HepG2 (cell line): Measurements from ENCODE around the gene NNMT. TPM values are rescaled to one million over a fixed set of nuclear protein-coding genes. Genes with fewer than 3 reads are reported as not detected.

ENCODE experiments used
- CREB1 ChIP-seq, 2 experiments: fragments of 450-650 bp in 1 of 2; IDR thresholded peaks; 2 replicates each; pipeline ENCODE4 v1.6.1; 2016 to 2017; ENCODE audit warnings: control low read depth in 1 of 2, mild to moderate bottlenecking in 1 of 2, missing compliant biosample characterization in 1 of 2, missing genetic modification characterization in 1 of 2
- FOXM1 ChIP-seq: sonication (generic); formaldehyde crosslinking; IDR thresholded peaks from 2 replicates; pipeline ENCODE4 v1.5.0; 2020; ENCODE audit warnings: missing genetic modification reagents
- HDAC1 ChIP-seq: sonication (generic); formaldehyde crosslinking; IDR thresholded peaks from 2 replicates; pipeline ENCODE4 v1.5.1; 2020; ENCODE audit warnings: mild to moderate bottlenecking, missing genetic modification reagents
- KDM2A ChIP-seq: sonication (generic); formaldehyde crosslinking; IDR thresholded peaks from 2 replicates; pipeline ENCODE4 v1.4.0; 2020; ENCODE audit warnings: low read depth, missing genetic modification reagents, borderline replicate concordance
- KLF11 ChIP-seq: IDR thresholded peaks from 2 replicates; pipeline ENCODE4 v1.6.1; 2016; ENCODE audit warnings: missing compliant biosample characterization
- LBX2 ChIP-seq: sonication (generic); formaldehyde crosslinking; IDR thresholded peaks from 2 replicates; pipeline ENCODE4 v1.5.0; 2020; ENCODE audit warnings: missing genetic modification reagents, mild to moderate bottlenecking, borderline replicate concordance
- NCOA5 ChIP-seq: sonication (generic); formaldehyde crosslinking; IDR thresholded peaks from 2 replicates; pipeline ENCODE4 v1.4.0; 2020; ENCODE audit warnings: missing genetic modification reagents
- NRL ChIP-seq: sonication (generic); formaldehyde crosslinking; IDR thresholded peaks from 2 replicates; pipeline ENCODE4 v1.5.0; 2020; ENCODE audit warnings: missing genetic modification reagents, mild to moderate bottlenecking, moderate library complexity, borderline replicate concordance
- SMC3 ChIP-seq: IDR thresholded peaks from 2 replicates; pipeline ENCODE4 v1.6.1; 2011; ENCODE audit warnings: low read length, improper control_type of control experiment
- SP1 ChIP-seq, 2 experiments: fragments of 450-650 bp in 1 of 2; sonication (generic) in 1 of 2; formaldehyde crosslinking in 1 of 2; IDR thresholded peaks; 2 replicates each; pipeline versions ENCODE4 v1.4.0 to v1.6.1; 2016 to 2020; ENCODE audit warnings: missing genetic modification reagents in 1 of 2
- SRF ChIP-seq: IDR thresholded peaks from 2 replicates; pipeline ENCODE4 v1.6.1; 2011; ENCODE audit warnings: mild to moderate bottlenecking, low read depth, low read length, moderate library complexity
- SRSF9 ChIP-seq: fragments of 200-400 bp; formaldehyde crosslinking; IDR thresholded peaks from 2 replicates; pipeline ENCODE4 v1.6.1; 2018; ENCODE audit warnings: borderline replicate concordance, mild to moderate bottlenecking, low read depth, low read length; ENCODE audit not compliant: insufficient read depth, poor library complexity, severe bottlenecking
- TBX2 ChIP-seq: sonication (generic); formaldehyde crosslinking; IDR thresholded peaks from 2 replicates; pipeline ENCODE4 v1.5.0; 2020; ENCODE audit warnings: missing genetic modification reagents, mild to moderate bottlenecking, borderline replicate concordance
- TCF7 ChIP-seq: sonication (generic); IDR thresholded peaks from 2 replicates; pipeline ENCODE4 v1.6.1; 2016; ENCODE audit warnings: antibody characterized with exemption, low read depth
- ZBTB38 ChIP-seq: sonication (generic); formaldehyde crosslinking; IDR thresholded peaks from 2 replicates; pipeline ENCODE4 v1.5.1; 2020; ENCODE audit warnings: mild to moderate bottlenecking, missing genetic modification reagents
- ZBTB7A ChIP-seq: sonication (generic); formaldehyde crosslinking; IDR thresholded peaks from 2 replicates; pipeline ENCODE4 v1.8.0; 2022; ENCODE audit warnings: mild to moderate bottlenecking, missing genetic modification reagents
- ZFP90 ChIP-seq: sonication (generic); formaldehyde crosslinking; IDR thresholded peaks from 2 replicates; pipeline ENCODE4 v1.8.0; 2022; ENCODE audit warnings: missing genetic modification reagents, mild to moderate bottlenecking, inconsistent platforms, borderline replicate concordance
- ZNF232 ChIP-seq: sonication (generic); formaldehyde crosslinking; IDR thresholded peaks from 2 replicates; pipeline ENCODE4 v1.4.0; 2020; ENCODE audit warnings: missing genetic modification reagents, borderline replicate concordance
- ZNF24 ChIP-seq: fragments of 450-650 bp; IDR thresholded peaks from 2 replicates; pipeline ENCODE4 v1.6.1; 2017; ENCODE audit warnings: antibody characterized with exemption, mild to moderate bottlenecking
- ZNF260 ChIP-seq: sonication (generic); formaldehyde crosslinking; IDR thresholded peaks from 2 replicates; pipeline ENCODE4 v1.4.0; 2020; ENCODE audit warnings: missing genetic modification reagents, low read depth, mild to moderate bottlenecking, borderline replicate concordance
- ZNF3 ChIP-seq: IDR thresholded peaks from 2 replicates; pipeline ENCODE4 v1.7.0; 2017; ENCODE audit warnings: inconsistent platforms
- ZNF343 ChIP-seq: sonication (generic); formaldehyde crosslinking; IDR thresholded peaks from 2 replicates; pipeline ENCODE4 v1.4.0; 2020; ENCODE audit warnings: mild to moderate bottlenecking, missing genetic modification reagents
- ZNF350 ChIP-seq: sonication (generic); formaldehyde crosslinking; IDR thresholded peaks from 2 replicates; pipeline ENCODE4 v1.4.0; 2020; ENCODE audit warnings: mild to moderate bottlenecking, low read depth, missing genetic modification reagents, borderline replicate concordance
- ZNF468 ChIP-seq: sonication (generic); formaldehyde crosslinking; IDR thresholded peaks from 2 replicates; pipeline ENCODE4 v1.8.0; 2022; ENCODE audit warnings: mild to moderate bottlenecking, moderate library complexity, missing genetic modification reagents
- ZNF563 ChIP-seq: sonication (generic); formaldehyde crosslinking; IDR thresholded peaks from 2 replicates; pipeline ENCODE4 v1.8.0; 2022; ENCODE audit warnings: mild to moderate bottlenecking, moderate library complexity, missing genetic modification reagents
- ZNF777 ChIP-seq: sonication (generic); formaldehyde crosslinking; IDR thresholded peaks from 2 replicates; pipeline ENCODE4 v1.4.0; 2020; ENCODE audit warnings: missing genetic modification reagents
- ZNF83 ChIP-seq: sonication (generic); formaldehyde crosslinking; IDR thresholded peaks from 2 replicates; pipeline ENCODE4 v1.4.0; 2020; ENCODE audit warnings: missing genetic modification reagents, mild to moderate bottlenecking, borderline replicate concordance
- ZNF883 ChIP-seq: sonication (generic); formaldehyde crosslinking; IDR thresholded peaks from 2 replicates; pipeline ENCODE4 v1.5.1; 2020; ENCODE audit warnings: mild to moderate bottlenecking, missing genetic modification reagents; ENCODE audit errors: not compliant biosample characterization
- polyA plus RNA-seq, 8 experiments: library from polyadenylated mRNA; depleted of rRNA in 3 of 8; stranded (reverse) in 7 of 8; unstranded in 1 of 8; fragments of >200 nt; fragmentation: Illumina TruSeq in 4 of 8; extraction: Trizol in 4 of 8; gene quantifications; 2 replicates each; pipeline versions ENCODE4 v1.2.1 to v1.2.3, GENCODE V29; 2011 to 2016; ENCODE audit warnings: low read depth in 4 of 8, missing spikeins in 1 of 8, mixed read lengths in 1 of 8; ENCODE audit not compliant: insufficient read depth in 1 of 8
- total RNA-seq, 5 experiments: library from RNA; depleted of rRNA; stranded (reverse); fragments of >200 nt; fragmentation: Illumina TruSeq; extraction: Trizol; gene quantifications; 2 replicates each; pipeline ENCODE4 v1.2.3, GENCODE V29; 2016; ENCODE audit warnings: low read depth in 1 of 5
- TF ChIP-seq, protein P1 (sequence below): sonication (generic); formaldehyde crosslinking; IDR thresholded peaks from 2 replicates; pipeline ENCODE4 v1.4.0; 2020; ENCODE audit warnings: missing genetic modification reagents
- TF ChIP-seq, protein P2 (sequence below): sonication (generic); formaldehyde crosslinking; IDR thresholded peaks from 2 replicates; pipeline ENCODE4 v1.5.0; 2020; ENCODE audit warnings: mild to moderate bottlenecking, missing genetic modification reagents, moderate library complexity

The NNMT gene
- total and polyA plus RNA-seq, 2 of the 13 experiments (the other 11 are each of a cell fraction or from before 2014, with no cell fraction given), result 0.13 TPM; not detected in 1

DNA sequence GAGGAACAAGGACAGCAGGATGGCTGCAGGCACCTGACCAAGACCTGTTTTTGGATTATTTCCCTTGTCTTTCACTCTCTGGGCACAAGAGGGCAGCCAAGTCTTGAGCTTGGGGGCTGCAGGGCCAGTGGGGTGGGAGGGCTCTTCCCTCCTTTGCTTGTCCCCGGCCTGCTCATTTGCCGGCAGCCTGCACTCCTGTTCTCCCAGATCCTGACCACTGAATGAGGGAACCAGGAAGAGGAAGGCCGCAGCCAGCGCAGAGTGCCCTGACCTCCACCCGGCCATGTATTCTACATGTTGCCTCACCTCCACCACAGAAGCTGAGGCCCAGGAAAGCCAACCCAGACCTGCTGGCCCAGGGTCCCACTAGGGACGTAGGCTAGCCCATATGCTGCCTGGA, 15.5 kb upstream of the NNMT start (continued):
- TF ChIP-seq, protein P1, sequence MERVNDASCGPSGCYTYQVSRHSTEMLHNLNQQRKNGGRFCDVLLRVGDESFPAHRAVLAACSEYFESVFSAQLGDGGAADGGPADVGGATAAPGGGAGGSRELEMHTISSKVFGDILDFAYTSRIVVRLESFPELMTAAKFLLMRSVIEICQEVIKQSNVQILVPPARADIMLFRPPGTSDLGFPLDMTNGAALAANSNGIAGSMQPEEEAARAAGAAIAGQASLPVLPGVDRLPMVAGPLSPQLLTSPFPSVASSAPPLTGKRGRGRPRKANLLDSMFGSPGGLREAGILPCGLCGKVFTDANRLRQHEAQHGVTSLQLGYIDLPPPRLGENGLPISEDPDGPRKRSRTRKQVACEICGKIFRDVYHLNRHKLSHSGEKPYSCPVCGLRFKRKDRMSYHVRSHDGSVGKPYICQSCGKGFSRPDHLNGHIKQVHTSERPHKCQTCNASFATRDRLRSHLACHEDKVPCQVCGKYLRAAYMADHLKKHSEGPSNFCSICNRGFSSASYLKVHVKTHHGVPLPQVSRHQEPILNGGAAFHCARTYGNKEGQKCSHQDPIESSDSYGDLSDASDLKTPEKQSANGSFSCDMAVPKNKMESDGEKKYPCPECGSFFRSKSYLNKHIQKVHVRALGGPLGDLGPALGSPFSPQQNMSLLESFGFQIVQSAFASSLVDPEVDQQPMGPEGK (CRISPR knock-in tag), result 0 out of 2 replicates have a peak, but pooled peaks have one; percentile 28
- TF ChIP-seq ZNF350 (CRISPR knock-in tag), result no peak
- peak; percentile 18 for TF ChIP-seq ZNF883 (CRISPR knock-in tag)
- no peak for TF ChIP-seq SRF
- TF ChIP-seq TBX2 (CRISPR knock-in tag), result no peak
- TF ChIP-seq SP1 (IDR thresholded peaks at IDR 0.05), result no peak
- no peak for TF ChIP-seq SP1 (CRISPR knock-in tag; IDR thresholded peaks at IDR 0.05)
- no peak for TF ChIP-seq ZNF777
- TF ChIP-seq, protein P2, sequence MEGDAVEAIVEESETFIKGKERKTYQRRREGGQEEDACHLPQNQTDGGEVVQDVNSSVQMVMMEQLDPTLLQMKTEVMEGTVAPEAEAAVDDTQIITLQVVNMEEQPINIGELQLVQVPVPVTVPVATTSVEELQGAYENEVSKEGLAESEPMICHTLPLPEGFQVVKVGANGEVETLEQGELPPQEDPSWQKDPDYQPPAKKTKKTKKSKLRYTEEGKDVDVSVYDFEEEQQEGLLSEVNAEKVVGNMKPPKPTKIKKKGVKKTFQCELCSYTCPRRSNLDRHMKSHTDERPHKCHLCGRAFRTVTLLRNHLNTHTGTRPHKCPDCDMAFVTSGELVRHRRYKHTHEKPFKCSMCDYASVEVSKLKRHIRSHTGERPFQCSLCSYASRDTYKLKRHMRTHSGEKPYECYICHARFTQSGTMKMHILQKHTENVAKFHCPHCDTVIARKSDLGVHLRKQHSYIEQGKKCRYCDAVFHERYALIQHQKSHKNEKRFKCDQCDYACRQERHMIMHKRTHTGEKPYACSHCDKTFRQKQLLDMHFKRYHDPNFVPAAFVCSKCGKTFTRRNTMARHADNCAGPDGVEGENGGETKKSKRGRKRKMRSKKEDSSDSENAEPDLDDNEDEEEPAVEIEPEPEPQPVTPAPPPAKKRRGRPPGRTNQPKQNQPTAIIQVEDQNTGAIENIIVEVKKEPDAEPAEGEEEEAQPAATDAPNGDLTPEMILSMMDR (CRISPR knock-in tag), result peak; percentile 88
- no peak for TF ChIP-seq ZNF3 (CRISPR knock-in tag)
- no peak for TF ChIP-seq TCF7
- no peak for TF ChIP-seq ZNF24
- TF ChIP-seq HDAC1 (CRISPR knock-in tag), result no peak
- TF ChIP-seq ZNF83 (CRISPR knock-in tag), result no peak
- TF ChIP-seq NRL (CRISPR knock-in tag), result no peak
- no peak for TF ChIP-seq ZBTB7A (CRISPR knock-in tag)
- TF ChIP-seq ZNF232 (CRISPR knock-in tag), result no peak
- TF ChIP-seq KDM2A (CRISPR knock-in tag), result 0 out of 2 replicates have a peak, but pooled peaks have one; percentile 28
- TF ChIP-seq NCOA5 (CRISPR knock-in tag), result no peak
- no peak for TF ChIP-seq KLF11 (CRISPR knock-in tag)
- TF ChIP-seq SRSF9, result no peak
- no peak for TF ChIP-seq CREB1 (IDR thresholded peaks at IDR 0.05)
- TF ChIP-seq CREB1 (CRISPR knock-in tag; IDR thresholded peaks at IDR 0.05), result no peak
- peak; percentile 48 for TF ChIP-seq SMC3
- no peak for TF ChIP-seq ZNF343 (CRISPR knock-in tag)
- TF ChIP-seq ZNF260 (CRISPR knock-in tag), result no peak
- no peak for TF ChIP-seq ZNF468 (CRISPR knock-in tag)
- no peak for TF ChIP-seq ZBTB38 (CRISPR knock-in tag)
- TF ChIP-seq LBX2, result no peak
- TF ChIP-seq ZNF563 (CRISPR knock-in tag), result no peak
- no peak for TF ChIP-seq FOXM1
- no peak for TF ChIP-seq ZFP90
